IPS-18a (cell line): Measurements from ENCODE around the gene HOXB3.

Experiments
- H3K27ac ChIP-seq: one replicate; pipeline ENCODE4 v1.5.1; 2013; ENCODE audit warnings: low read length
- H3K27me3 ChIP-seq: one replicate; pipeline ENCODE4 v1.6.1; 2013; ENCODE audit warnings: mild to moderate bottlenecking, low read length; ENCODE audit not compliant: control insufficient read depth, insufficient read depth
- H3K36me3 ChIP-seq: one replicate; pipeline ENCODE4 v1.6.1; 2013; ENCODE audit warnings: low read depth, low read length; ENCODE audit not compliant: control insufficient read depth
- H3K4me1 ChIP-seq: one replicate; pipeline ENCODE4 v1.6.1; 2013; ENCODE audit warnings: low read depth, low read length; ENCODE audit not compliant: control insufficient read depth
- H3K4me3 ChIP-seq: one replicate; pipeline ENCODE4 v1.5.1; 2013; ENCODE audit warnings: low read length
- H3K9ac ChIP-seq: one replicate; pipeline ENCODE4 v1.6.1; 2013; ENCODE audit warnings: mild to moderate bottlenecking, low read length, moderate library complexity
- H3K9me3 ChIP-seq: one replicate; pipeline ENCODE4 v1.6.1; 2013; ENCODE audit warnings: low read depth, low read length; ENCODE audit not compliant: control insufficient read depth

The HOXB3 gene

GRCh38 chr17:48582750-48583069, 7.3 kb downstream of the HOXB3 start:
- no peak overlapping the region for H3K27ac ChIP-seq
- H3K27me3 ChIP-seq = peaks cover 100% of the 10 kb centered on the region
- H3K36me3 ChIP-seq = no peaks in the 10 kb centered on the region
- H3K9me3 ChIP-seq = no peaks in the 10 kb centered on the region
- H3K4me1 ChIP-seq = no peaks in the 10 kb centered on the region
- no peak overlapping the region for H3K9ac ChIP-seq
- no peak overlapping the region for H3K4me3 ChIP-seq

- H3K27me3 ChIP-seq = peaks cover 100% of the 10 kb centered on the region
Observed at GRCh38 chr17:48579760-48580554, 10.1 kb downstream of the HOXB3 start.

GRCh38 chr17:48579471-48579759, 10.6 kb downstream of the HOXB3 start:
- H3K9ac ChIP-seq = no peak overlapping the region
- no peak overlapping the region for H3K27ac ChIP-seq
- H3K36me3 ChIP-seq = no peaks in the 10 kb centered on the region
- H3K4me3 ChIP-seq = no peak overlapping the region
- H3K27me3 ChIP-seq = peaks cover 100% of the 10 kb centered on the region
- no peaks in the 10 kb centered on the region for H3K4me1 ChIP-seq
- H3K9me3 ChIP-seq = no peaks in the 10 kb centered on the region

More at GRCh38 chr17:48579760-48580554, 10.1 kb downstream of the HOXB3 start:
- Histone ChIP-seq H3K4me3 (no peak overlapping the region), H3K9ac (no peak overlapping the region), H3K9me3 (no peaks in the 10 kb centered on the region), H3K36me3 (no peaks in the 10 kb centered on the region), H3K4me1 (no peaks in the 10 kb centered on the region), H3K27ac (no peak overlapping the region)

- Histone ChIP-seq H3K4me1 (no peaks in the 10 kb centered on the region), H3K9ac (no peak overlapping the region), H3K27ac (no peak overlapping the region), H3K4me3 (no peak overlapping the region), H3K36me3 (no peaks in the 10 kb centered on the region), H3K9me3 (no peaks in the 10 kb centered on the region), H3K27me3 (peaks cover 100% of the 10 kb centered on the region)
Observed at GRCh38 chr17:48578616-48579470, 11.2 kb downstream of the HOXB3 start.

GRCh38 chr17:48577946-48578615, 12.0 kb downstream of the HOXB3 start, which contains the start of gene HOXB4:
Gene HOXB4 (minus strand): TSS chr17:48578350. CDS start chr17:48578319, 31 bp downstream.
- Histone ChIP-seq H3K9me3 (no peaks in the 10 kb centered on the region), H3K4me1 (no peaks in the 10 kb centered on the region), H3K4me3 (peak within 1 kb of the TSS; percentile 30), H3K27me3 (peaks cover 100% of the 10 kb centered on the region), H3K27ac (no peak within 1 kb of the TSS), H3K36me3 (no peaks in the 10 kb centered on the region), H3K9ac (no peak within 1 kb of the TSS)

- Histone ChIP-seq H3K27ac (no peak overlapping the region), H3K27me3 (peaks cover 100% of the 10 kb centered on the region), H3K4me3 (no peak overlapping the region), H3K36me3 (no peaks in the 10 kb centered on the region), H3K9me3 (no peaks in the 10 kb centered on the region), H3K4me1 (no peaks in the 10 kb centered on the region), H3K9ac (no peak overlapping the region)
Observed at GRCh38 chr17:48577330-48577945, 12.6 kb downstream of the HOXB3 start.

GRCh38 chr17:48576479-48577309, 13.3 kb downstream of the HOXB3 start:
- H3K4me3 ChIP-seq = no peak overlapping the region
- peaks cover 100% of the 10 kb centered on the region for H3K27me3 ChIP-seq
- H3K4me1 ChIP-seq = no peaks in the 10 kb centered on the region
- no peaks in the 10 kb centered on the region for H3K9me3 ChIP-seq
- no peaks in the 10 kb centered on the region for H3K36me3 ChIP-seq
- H3K27ac ChIP-seq = no peak overlapping the region
- H3K9ac ChIP-seq = no peak overlapping the region

GRCh38 chr17:48575673-48576478, 14.2 kb downstream of the HOXB3 start:
- peaks cover 100% of the 10 kb centered on the region for H3K27me3 ChIP-seq
- no peaks in the 10 kb centered on the region for H3K9me3 ChIP-seq
- H3K4me3 ChIP-seq = no peak overlapping the region
- H3K9ac ChIP-seq = no peak overlapping the region
- no peaks in the 10 kb centered on the region for H3K36me3 ChIP-seq
- no peak overlapping the region for H3K27ac ChIP-seq
- no peaks in the 10 kb centered on the region for H3K4me1 ChIP-seq

- no peaks in the 10 kb centered on the region for H3K4me1 ChIP-seq
- no peak overlapping the region for H3K9ac ChIP-seq
- H3K36me3 ChIP-seq = no peaks in the 10 kb centered on the region
- peaks cover 100% of the 10 kb centered on the region for H3K27me3 ChIP-seq
- no peak overlapping the region for H3K4me3 ChIP-seq
- no peaks in the 10 kb centered on the region for H3K9me3 ChIP-seq
- H3K27ac ChIP-seq = no peak overlapping the region
Observed at GRCh38 chr17:48575066-48575582, 14.9 kb downstream of the HOXB3 start.

- no peak overlapping the region for H3K9ac ChIP-seq
- peaks cover 100% of the 10 kb centered on the region for H3K27me3 ChIP-seq
- H3K4me3 ChIP-seq = no peak overlapping the region
- H3K27ac ChIP-seq = no peak overlapping the region
- no peaks in the 10 kb centered on the region for H3K36me3 ChIP-seq
- H3K4me1 ChIP-seq = no peaks in the 10 kb centered on the region
- no peaks in the 10 kb centered on the region for H3K9me3 ChIP-seq
Observed at GRCh38 chr17:48574505-48575065, 15.5 kb downstream of the HOXB3 start.
